ENCODE results near the gene GRIPAP1.

Gene GRIPAP1

GRCh38 chrX:48927123-48927522, 74.9 kb downstream of the GRIPAP1 start:
- H3K4me1 Mint-ChIP-seq: peaks cover 46% of the 10 kb centered on the region
- H3K27ac Mint-ChIP-seq: no peak overlapping the region
- ATAC-seq (no peak), DNase-seq (no peak)
- no peak overlapping the region for H3K4me3 Mint-ChIP-seq
- H3K9me3 Mint-ChIP-seq: no peaks in the 10 kb centered on the region
- no peaks in the 10 kb centered on the region for H3K27me3 Mint-ChIP-seq

GRCh38 chrX:48924270-48924669, 77.8 kb downstream of the GRIPAP1 start:
- H3K4me3 Mint-ChIP-seq: peak overlapping the region; percentile 31 to 41
- peak overlapping the region in 1 of 2 donors; percentile 90 for H3K27ac Mint-ChIP-seq
- H3K4me1 Mint-ChIP-seq: peaks cover 67% of the 10 kb centered on the region
- DNase-seq (peak in 1 of 2 donors; percentile 52), ATAC-seq (peak; percentile 41)
- no peaks in the 10 kb centered on the region for H3K9me3 Mint-ChIP-seq
- H3K27me3 Mint-ChIP-seq: no peaks in the 10 kb centered on the region

- H3K4me3 Mint-ChIP-seq: peak overlapping the region; percentile 31 to 41
- no peak for ATAC-seq
- H3K27me3 Mint-ChIP-seq: no peaks in the 10 kb centered on the region
- no peak for DNase-seq
- peaks cover 67% of the 10 kb centered on the region for H3K4me1 Mint-ChIP-seq
- no peaks in the 10 kb centered on the region for H3K9me3 Mint-ChIP-seq
- H3K27ac Mint-ChIP-seq: peak overlapping the region in 1 of 2 donors; percentile 90
These were observed 78.3 kb downstream of the GRIPAP1 start for GRCh38 chrX:48923771-48924170.

All from stimulated activated naive CD8-positive, alpha-beta T cell treated with anti-CD3 and anti-CD28 coated beads, Interleukin-15, amount 100 ng/mL, for 72 hours (primary cell).